HG03095 (cell line): Measurements from ENCODE around the gene RABGAP1L.
"Not testable (repeated sequence)": the region's sequence is repeated elsewhere in the genome, so short reads cannot be mapped to it uniquely, and the experiment has no call there.

Source experiments
- ATAC-seq: cut with Tn5 transposase; IDR thresholded peaks from one replicate; pipeline ENCODE4 v1.9.1; 2021; ENCODE audit warnings: moderate library complexity; ENCODE audit not compliant: unreplicated experiment

The RABGAP1L gene

GRCh38 chr1:174837386-174837785 is 678.1 kb downstream of the RABGAP1L start:
- ATAC-seq = no peak

DNA sequence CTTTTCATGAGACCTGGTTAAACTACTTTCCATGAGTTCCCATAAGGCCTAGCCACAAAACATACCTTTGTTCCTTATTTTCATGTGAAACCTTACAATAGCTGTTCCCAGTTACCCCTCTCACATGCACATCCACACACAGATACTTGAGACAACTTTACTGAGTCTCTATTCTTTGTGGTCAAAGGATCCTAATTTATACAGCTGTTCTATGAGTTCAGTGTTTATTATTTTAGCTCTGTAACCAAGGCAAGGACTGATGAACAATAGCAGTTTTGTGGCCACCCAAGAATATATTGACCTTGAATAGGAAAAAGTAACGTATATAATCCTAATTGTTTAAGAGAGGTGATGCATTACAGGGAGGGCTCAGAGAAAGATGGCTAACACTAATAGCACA is 679.9 kb downstream of the RABGAP1L start:
- ATAC-seq = no peak

- ATAC-seq = no peak
Observed at GRCh38 chr1:174841747-174842146, 682.4 kb downstream of the RABGAP1L start.

GRCh38 chr1:174848593-174849560 is 689.6 kb downstream of the RABGAP1L start:
- ATAC-seq = not testable (repeated sequence)

GRCh38 chr1:174850726-174851125 is 691.4 kb downstream of the RABGAP1L start:
- ATAC-seq = no peak

GRCh38 chr1:174858301-174858700 is 699.0 kb downstream of the RABGAP1L start:
- no peak for ATAC-seq

DNA sequence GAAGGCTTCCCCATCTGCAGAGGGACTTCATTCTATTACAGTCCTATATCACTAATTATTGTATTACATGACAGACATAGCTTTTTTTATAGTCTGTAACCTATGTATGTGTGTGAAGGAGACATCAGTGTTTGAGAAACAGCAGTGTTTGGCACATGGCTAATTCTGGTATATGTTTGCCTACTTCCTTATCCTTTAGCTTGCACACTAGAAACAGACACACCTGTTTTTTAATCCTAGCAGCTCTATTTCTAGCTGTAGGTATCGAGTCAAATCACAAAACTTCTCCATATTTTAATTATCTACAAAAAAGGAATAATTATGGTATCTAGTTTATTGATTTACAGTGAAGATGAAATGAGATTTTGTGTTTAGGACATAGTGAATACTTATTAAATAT is 711.0 kb downstream of the RABGAP1L start:
- ATAC-seq = no peak

DNA sequence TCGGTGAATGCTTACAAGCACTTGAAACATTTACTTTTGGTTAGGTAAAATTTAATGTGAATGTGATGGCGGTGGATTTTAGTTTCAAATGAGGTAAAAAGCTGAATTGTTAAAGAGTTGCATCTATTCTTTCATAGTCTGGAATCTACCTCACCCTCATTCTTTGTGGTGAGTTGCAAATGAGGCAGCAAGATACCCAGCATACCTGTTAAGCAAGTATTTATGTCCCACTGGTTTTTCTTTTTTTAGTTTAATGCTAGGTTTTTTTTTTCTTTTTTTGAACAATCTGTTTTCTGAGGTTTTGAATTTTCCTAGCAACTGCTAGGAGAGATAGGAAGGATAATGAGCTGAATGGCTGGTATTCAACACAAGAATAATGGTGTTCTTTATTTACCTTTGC is 712.6 kb downstream of the RABGAP1L start:
- ATAC-seq = no peak

- no peak for ATAC-seq
Observed at GRCh38 chr1:174872615-174873058, 713.3 kb downstream of the RABGAP1L start.

DNA sequence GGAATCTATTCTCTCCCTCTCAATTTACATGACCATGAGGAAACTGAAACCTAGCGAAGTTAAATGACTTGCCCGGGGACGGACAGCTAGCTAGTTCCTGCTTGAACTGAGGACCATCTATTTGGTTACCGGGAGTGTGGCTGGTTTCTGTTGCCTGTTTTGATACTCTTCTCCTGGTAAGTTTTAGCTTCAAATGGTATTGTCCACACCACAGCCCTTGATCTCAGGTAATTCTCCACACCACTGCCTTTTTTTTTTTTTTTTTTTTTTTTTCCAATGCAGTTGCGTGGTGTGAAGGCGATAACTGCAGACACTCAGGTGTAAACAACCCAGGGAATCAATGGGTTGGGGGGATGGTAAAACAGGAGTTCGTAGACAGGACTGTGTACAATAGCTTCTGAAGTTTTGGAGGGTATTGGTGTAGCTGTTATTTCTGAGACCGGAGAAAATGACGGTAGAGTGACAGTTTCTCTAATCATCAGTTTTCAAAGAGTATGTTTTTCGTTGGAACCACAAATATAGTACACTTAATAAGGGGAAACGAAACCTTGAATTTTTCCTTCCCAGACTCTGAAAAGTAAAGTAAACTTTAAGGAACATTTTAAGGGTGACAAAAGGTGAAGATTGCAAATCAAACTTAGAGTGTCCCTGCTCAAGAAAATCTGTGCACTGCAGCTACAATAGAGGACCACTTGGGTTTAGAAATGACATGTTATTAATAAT is 715.2 kb downstream of the RABGAP1L start:
- ATAC-seq = peak; percentile 64

GRCh38 chr1:174875306-174875705 is 716.0 kb downstream of the RABGAP1L start:
- ATAC-seq = no peak

GRCh38 chr1:174877208-174877673 is 717.9 kb downstream of the RABGAP1L start:
- ATAC-seq = no peak

DNA sequence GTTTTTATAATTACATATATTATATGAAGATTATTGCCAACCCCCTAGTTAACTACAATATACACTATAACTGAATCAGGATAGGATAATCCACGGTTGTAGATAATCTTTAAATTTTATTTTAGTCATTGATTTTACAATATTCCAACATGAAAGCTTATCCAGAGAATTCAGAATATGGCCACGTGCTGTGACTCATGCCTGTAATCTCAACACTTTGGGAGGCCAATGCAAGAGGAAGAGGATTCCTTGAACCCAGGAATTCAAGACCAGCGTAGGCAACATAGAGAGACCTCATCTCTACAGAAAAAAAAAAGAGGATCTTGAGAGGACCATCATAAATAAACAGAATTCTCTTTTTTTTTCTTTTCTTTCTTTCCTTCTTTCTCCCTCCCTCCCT is 720.9 kb downstream of the RABGAP1L start:
- no peak for ATAC-seq

DNA sequence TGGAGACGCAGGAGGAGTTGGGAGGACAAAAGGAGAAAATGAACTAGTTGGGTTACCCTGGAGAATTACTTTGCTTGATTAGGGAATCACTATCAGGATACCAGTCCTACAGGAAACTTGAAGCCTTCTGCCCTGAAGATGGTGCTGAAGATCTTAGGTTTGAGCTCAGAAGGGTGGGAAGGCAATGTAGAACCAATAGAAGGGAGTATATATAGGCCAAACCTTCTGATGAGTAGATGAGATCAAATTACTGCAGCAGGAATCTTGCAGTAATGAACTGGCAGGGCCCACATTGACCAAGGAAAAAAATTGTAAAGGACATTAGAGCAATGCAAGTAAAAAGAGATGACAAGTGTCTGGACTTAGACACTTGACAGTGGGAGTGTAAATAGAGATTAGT is 724.1 kb downstream of the RABGAP1L start:
- no peak for ATAC-seq

DNA sequence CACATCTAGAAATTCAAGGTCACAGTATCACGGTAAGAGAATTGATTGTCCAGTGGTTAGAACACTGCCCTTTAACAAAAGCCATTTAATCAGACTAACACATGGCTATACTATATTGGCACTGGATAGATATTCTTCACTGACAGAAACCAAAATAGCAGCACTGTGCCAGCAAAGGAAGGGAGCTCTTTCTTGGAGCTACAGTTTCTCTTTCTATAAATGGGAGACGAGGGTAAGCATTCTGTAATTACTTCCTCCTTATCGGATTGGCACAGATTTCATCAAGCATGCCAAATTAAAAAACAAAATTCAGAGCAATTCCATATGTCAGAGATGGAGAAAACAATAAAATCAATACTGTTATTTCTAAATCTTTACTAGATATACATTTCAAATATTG is 724.7 kb downstream of the RABGAP1L start:
- no peak for ATAC-seq

- ATAC-seq = no peak
Observed at GRCh38 chr1:174884566-174884965, 725.2 kb downstream of the RABGAP1L start.

DNA sequence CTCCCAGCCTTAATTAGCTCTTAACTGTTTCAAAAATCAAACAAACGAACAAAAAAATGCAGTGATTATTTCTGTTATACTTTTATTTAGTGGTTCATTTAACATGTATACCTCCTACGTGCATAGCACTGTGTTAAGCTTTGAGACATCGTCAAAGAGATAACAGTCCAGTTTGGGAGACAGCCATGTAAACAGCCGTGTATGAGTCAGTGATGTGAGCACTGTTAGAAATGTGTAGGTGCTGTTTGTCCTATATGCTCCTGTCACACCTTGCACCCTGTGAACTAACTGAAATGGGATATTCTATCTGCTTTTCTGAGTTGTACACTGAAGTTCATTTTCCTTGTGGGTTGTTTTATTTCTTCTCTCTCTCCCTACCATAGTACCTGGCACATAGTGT is 730.7 kb downstream of the RABGAP1L start:
- no peak for ATAC-seq

DNA sequence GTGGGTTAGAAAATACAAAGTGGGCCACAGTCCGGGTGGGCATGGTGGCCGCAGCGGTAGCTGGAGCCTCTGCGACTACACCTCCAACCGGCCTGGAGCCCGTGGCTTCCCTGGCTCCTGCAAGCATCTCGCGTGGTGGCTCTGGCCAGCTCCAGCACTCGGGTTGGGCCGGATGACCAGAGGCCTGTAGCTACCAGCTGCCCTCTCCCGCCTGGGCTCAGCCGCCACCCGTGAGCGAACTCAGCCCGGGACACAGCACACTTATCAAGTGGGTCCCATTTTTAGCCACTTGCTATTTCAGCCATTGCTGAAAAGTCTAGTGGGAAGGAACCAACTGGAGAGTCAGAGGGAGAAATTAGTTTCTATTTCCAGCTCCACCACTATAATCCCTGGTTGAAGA is 732.7 kb downstream of the RABGAP1L start:
- ATAC-seq = no peak

DNA sequence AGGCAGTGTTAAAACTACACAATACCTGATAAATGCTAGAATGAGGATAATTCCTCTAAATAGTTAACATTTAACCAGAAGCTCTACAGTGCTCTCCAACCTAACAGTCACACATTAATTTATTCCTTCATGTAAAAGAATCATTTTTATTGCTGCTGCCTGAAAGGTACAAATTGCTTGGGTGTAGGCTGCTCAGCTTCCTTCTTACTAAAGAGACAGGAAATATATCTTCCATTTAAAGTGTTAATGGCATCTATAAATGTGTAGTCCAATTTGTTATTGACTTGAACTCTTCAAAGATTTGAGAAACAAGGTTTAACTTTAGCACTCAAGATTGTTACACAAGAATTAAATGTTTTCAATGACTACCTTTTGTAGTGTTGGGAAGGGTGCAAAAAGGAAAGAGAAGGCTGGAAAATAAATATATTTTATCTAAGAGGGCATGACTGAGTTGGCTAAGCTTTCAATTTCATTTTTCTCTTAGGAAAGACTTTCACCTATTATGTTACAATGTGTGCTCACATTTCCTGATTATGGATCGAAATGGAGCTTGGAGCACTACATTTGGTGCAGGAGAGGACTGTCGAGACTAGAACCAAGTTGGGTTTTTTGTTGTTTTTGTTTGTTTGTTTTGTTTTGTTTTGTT is 734.9 kb downstream of the RABGAP1L start:
- no peak for ATAC-seq

- ATAC-seq = not testable (repeated sequence)
Observed at GRCh38 chr1:174895610-174896009, 736.3 kb downstream of the RABGAP1L start.

- ATAC-seq = no peak
Observed at GRCh38 chr1:174898102-174898797, 738.9 kb downstream of the RABGAP1L start.
